Testis (tissue), 3 donors: Measurements from ENCODE around the gene COL3A1. TPM values are rescaled to one million over a fixed set of nuclear protein-coding genes. Genes with fewer than 3 reads are reported as not detected.

Experiments
- DNase-seq: peaks from one replicate; pipeline ENCODE4 v3.0.0-alpha.2; 2019
- H3K27ac ChIP-seq, 2 donors: fragments of 200-600 bp; sonication (generic); one replicate each; pipeline ENCODE4 v1.5.1; 2019
- H3K27me3 ChIP-seq: fragments of 200-600 bp; sonication (generic); one replicate; pipeline ENCODE4 v1.5.1; 2019
- H3K36me3 ChIP-seq: fragments of 200-600 bp; sonication (generic); one replicate; pipeline ENCODE4 v1.5.1; 2017; ENCODE audit warnings: low read depth; ENCODE audit errors: missing control alignments
- H3K4me1 ChIP-seq: fragments of 200-600 bp; sonication (generic); one replicate; pipeline ENCODE4 v1.5.1; 2019
- H3K4me3 ChIP-seq, 2 donors: fragments of 200-600 bp; sonication (generic); one replicate each; pipeline ENCODE4 v1.5.1; 2017 to 2019
- H3K9me3 ChIP-seq: fragments of 200-600 bp; sonication (generic); one replicate; pipeline ENCODE4 v1.5.1; 2017
- POLR2A ChIP-seq: fragments of 450-650 bp; IDR thresholded peaks from one replicate; pipeline ENCODE4 v1.6.1; 2017; ENCODE audit warnings: antibody characterized with exemption, mild to moderate bottlenecking, moderate library complexity
- WGBS, 2 donors: methylation state at CpG; one replicate each; pipeline ENCODE4 v1.1.5; 2018; 5-methylcytosine and 5-hydroxymethylcytosine counted together
- intact Hi-C: fragments of 100-400 bp; cut with DNase I; formaldehyde crosslinking; loops from one replicate; pipeline ENCODE4 v1.15.1; 2023; ENCODE audit warnings: low total_unique reads
- polyA plus RNA-seq: library from polyadenylated mRNA; stranded (reverse); fragments of 350-450 nt; fragmentation: Illumina TruSeq; extraction: RNeasy Lipid Tissue Mini Kit (QIAGEN cat#74804); gene quantifications from one replicate; pipeline ENCODE4 v1.2.3, GENCODE V29; 2014; ENCODE audit warnings: low read depth, low replicate concordance; ENCODE audit not compliant: insufficient read depth
- total RNA-seq, 2 donors: library from RNA; depleted of rRNA; stranded (reverse); fragments of >200 nt; gene quantifications; one replicate each; pipeline ENCODE4 v1.2.3, GENCODE V29; 2016
- TF ChIP-seq, protein P1 (sequence below), 3 experiments: fragments of 450-650 bp in 2 of 3; fragments of 200-600 bp in 1 of 3; sonication (generic) in 1 of 3; IDR thresholded peaks; one replicate each; pipeline ENCODE4 v1.5.1; 2016 to 2019; ENCODE audit warnings: antibody characterized with exemption in 3 of 3, mild to moderate bottlenecking in 2 of 3, moderate library complexity in 1 of 3

COL3A1 gene
- total and polyA plus RNA-seq, 3 donors from 2014 or later, result 31.3 to 589 (median 39.7) TPM

DNA sequence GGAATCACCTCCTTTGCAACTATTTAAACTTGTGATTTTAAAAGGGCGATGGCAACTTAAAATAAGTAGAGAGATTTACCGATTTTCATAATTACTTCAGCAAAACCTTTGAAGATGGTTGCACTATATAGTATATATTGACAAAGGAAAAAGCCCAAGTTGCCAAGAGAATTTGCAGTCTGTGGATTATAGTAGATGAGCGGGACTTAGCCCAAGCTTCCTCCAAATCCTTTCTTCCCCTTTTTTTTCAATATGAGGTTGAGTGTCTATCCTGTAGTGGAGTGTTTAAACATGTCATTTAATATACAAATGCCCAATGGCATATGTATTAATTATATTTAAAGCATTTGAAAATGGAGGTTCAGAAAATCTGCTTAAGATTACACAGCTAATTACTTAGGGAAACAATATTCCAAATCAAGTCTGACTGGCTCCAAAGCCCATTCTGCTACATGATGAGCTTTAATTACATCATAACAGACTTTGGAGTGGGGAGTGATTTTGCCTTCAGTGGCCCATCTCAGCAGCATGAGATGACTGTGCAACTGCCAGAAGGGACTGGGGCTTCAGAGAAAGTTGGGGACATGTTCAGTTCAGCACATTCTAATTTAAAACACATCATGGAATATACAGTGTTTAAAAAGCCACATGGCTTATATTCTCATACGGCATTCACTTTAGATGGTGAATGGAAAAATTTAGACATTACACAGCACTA is 73.2 kb downstream of the COL3A1 start:
- H3K27me3 ChIP-seq, result no peaks in the 10 kb centered on the region
- WGBS, 2 donors, result 92 to 94% methylated on average over 4 of the region's 4 CpGs
- H3K36me3 ChIP-seq, result no peaks in the 10 kb centered on the region
- DNase-seq, result no peak
- TF ChIP-seq, protein P1, sequence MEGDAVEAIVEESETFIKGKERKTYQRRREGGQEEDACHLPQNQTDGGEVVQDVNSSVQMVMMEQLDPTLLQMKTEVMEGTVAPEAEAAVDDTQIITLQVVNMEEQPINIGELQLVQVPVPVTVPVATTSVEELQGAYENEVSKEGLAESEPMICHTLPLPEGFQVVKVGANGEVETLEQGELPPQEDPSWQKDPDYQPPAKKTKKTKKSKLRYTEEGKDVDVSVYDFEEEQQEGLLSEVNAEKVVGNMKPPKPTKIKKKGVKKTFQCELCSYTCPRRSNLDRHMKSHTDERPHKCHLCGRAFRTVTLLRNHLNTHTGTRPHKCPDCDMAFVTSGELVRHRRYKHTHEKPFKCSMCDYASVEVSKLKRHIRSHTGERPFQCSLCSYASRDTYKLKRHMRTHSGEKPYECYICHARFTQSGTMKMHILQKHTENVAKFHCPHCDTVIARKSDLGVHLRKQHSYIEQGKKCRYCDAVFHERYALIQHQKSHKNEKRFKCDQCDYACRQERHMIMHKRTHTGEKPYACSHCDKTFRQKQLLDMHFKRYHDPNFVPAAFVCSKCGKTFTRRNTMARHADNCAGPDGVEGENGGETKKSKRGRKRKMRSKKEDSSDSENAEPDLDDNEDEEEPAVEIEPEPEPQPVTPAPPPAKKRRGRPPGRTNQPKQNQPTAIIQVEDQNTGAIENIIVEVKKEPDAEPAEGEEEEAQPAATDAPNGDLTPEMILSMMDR (IDR thresholded peaks at IDR 0.05), result no peak
- TF ChIP-seq POLR2A, result no peak
- no peak overlapping the region for H3K4me3 ChIP-seq
- no peaks in the 10 kb centered on the region for H3K4me1 ChIP-seq
- intact Hi-C loops, result no loop called here
- H3K9me3 ChIP-seq, result no peaks in the 10 kb centered on the region
- H3K27ac ChIP-seq, result no peak overlapping the region

DNA sequence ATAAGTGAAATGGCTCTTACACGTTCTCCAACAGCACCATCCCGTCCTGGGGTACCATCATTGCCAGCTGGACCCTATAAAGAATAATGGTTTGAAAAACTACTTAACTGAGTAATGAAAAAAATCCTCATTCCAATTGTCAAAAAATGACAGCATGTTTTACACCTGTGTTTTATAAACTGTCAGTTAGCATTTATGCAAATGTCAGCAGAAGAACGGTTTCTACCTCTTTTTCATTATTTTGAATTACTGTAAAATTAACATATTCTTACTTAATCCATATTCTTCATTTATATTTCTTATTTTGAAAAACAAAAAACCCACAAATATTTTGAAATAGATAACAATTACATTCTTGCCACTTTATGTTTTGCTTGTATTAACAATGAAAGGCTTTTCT is 74.0 kb downstream of the COL3A1 start:
- Histone ChIP-seq H3K27me3 (no peaks in the 10 kb centered on the region), H3K4me1 (no peaks in the 10 kb centered on the region), H3K27ac (no peak overlapping the region), H3K9me3 (no peaks in the 10 kb centered on the region), H3K4me3 (no peak overlapping the region), H3K36me3 (no peaks in the 10 kb centered on the region)
- TF ChIP-seq, protein P1 (IDR thresholded peaks at IDR 0.05), result no peak
- no peak for TF ChIP-seq POLR2A
- WGBS, 2 donors, result 91% methylated on average over 3 of the region's 3 CpGs
- no peak for DNase-seq
- intact Hi-C loops, result no loop called here

DNA sequence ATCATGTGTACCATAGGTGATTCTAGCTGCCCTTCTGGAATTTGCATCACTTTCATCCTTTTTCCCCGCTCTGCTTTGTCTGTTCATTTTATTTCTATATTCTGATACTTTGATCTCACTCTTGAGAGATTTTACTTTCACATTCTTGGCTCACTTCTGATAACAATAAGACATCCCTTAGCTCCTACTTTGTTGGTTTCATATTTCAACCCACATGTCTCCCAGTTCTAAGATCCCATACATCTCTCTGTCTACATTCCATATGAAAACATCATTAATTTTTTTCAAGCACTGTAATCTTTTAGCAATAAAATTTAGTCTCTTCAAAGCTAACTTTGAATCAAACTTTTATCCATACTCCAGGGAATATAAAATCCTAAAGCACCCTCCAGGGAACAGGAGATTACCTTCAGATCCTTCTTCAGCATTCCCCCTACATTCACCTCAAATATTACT is 75.6 kb downstream of the COL3A1 start:
- H3K9me3 ChIP-seq, result no peaks in the 10 kb centered on the region
- no peaks in the 10 kb centered on the region for H3K4me1 ChIP-seq
- TF ChIP-seq POLR2A, result no peak
- TF ChIP-seq, protein P1 (IDR thresholded peaks at IDR 0.05), result no peak
- H3K36me3 ChIP-seq, result no peaks in the 10 kb centered on the region
- intact Hi-C loops, result no loop called here
- no peaks in the 10 kb centered on the region for H3K27me3 ChIP-seq
- H3K4me3 ChIP-seq, result no peak overlapping the region
- H3K27ac ChIP-seq, result no peak overlapping the region
- 92 to 95% methylated on average over 1 of the region's 1 CpG for WGBS, 2 donors
- no peak for DNase-seq

DNA sequence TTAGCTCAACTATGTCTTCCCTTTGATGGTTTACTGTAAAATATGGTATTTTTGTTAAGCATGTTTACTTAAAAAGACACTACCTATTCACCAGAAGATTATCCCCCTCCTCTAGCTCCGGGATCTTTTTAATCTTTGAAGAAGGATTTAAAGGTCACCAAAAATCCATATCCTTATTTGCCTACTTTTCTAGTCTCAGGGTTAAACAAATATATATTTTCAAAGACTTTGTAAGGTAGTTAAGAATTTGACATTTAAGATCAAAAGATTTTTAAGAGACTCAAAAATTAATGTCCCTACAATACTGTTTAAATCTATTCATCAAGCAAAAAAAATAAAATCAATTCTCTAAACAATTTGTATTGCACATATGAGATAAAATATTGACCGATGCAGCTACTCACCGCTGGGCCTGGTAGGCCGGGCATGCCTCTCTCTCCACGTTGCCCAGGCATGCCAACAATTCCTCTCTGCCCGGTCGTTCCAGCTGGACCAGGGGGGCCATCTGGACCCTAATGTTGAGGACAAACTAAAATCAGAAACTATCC is 76.1 kb downstream of the COL3A1 start:
- intact Hi-C loops, result no loop called here
- Histone ChIP-seq H3K9me3 (no peaks in the 10 kb centered on the region), H3K36me3 (no peaks in the 10 kb centered on the region), H3K4me1 (no peaks in the 10 kb centered on the region), H3K4me3 (no peak overlapping the region), H3K27ac (no peak overlapping the region), H3K27me3 (no peaks in the 10 kb centered on the region)
- 85 to 92% methylated on average over 6 to 7 of the region's 7 CpGs for WGBS, 2 donors
- DNase-seq, result no peak
- TF ChIP-seq, protein P1 (IDR thresholded peaks at IDR 0.05), result no peak
- no peak for TF ChIP-seq POLR2A
